Measurements from ENCODE around the gene ACOX2. TPM values are rescaled to one million over a fixed set of nuclear protein-coding genes. Genes with fewer than 3 reads are reported as not detected.

Gene ACOX2
- not detected in 2 replicates for total RNA-seq (2014; rRNA removed; shearing (Covaris generic))
- total RNA-seq (2022), result not detected in 2 replicates
- Bru-seq, nascent RNA, result not detected
- BruChase-seq, experiment 1, labeled RNA remaining after a 6-hour chase, result not detected
- BruChase-seq, experiment 2, labeled RNA remaining after a 2-hour chase, result not detected
- long read RNA-seq, result 0 reads

DNA sequence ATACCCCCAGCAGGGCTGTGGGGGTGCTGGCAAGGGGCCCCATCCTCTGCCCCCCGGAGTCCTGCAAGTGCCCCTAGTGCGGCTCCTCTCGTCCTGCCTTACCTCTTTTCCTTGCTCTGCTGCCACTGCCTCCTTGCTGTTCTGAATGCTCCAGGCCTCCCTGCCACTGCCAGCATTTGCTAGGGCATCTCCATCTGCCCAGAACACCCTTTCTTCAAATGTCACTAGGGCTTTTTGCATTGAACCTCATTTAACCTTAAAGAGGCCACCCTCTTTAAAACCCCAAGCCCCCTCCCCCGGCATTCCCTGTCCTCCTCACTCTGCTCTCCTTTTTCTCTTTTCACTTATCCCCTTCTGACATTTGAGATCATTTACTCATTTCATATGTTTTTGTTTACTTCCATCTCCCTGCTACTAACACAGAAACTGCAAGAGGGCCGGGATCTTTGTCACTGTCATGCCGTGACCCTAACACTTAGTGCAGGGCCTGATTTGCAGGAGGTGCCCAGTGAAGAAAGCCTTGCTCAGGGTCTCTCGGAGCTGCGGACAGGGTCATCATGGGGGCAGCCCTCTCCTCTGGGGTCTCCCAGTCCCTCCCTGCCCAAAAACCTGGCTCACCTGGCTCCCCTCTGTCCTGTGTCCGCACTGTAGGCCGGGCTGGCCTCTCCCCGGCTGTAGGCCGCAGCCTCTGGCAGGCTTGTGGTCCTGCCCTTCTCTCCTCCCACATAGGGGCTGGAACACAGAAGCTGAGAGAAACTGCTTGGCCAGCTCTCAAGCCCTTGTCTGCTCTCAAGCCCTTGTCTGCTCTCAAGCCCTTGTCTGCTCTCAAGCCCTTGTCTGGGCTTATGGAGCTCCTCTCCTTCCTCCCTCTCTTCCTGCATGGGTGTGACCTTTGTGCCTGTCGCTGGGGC, at the start of gene ACOX2:
Gene ACOX2, minus strand, starts transcription at position 690 of the 911 bp plus-strand sequence. CDS start 2,084 bp downstream, outside the sequence.
- intact Hi-C loops (cut with micrococcal nuclease; ENCODE audit: unreplicated experiment), result loop anchor here (10.0 kb wide), 1 partner anchor 112 kb away; no protein-coding TSS in a partner anchor
- Histone ChIP-seq H2AFZ (ENCODE audit: low read length) (no peak within 1 kb of the TSS), H3K9me2 (ENCODE audit: insufficient read depth, low read length) (no peaks in the 10 kb centered on the region), H3K79me2 (ENCODE audit: insufficient read depth, low read depth, low read length) (no peaks in the 10 kb centered on the region), H3K9me3 (ENCODE audit: low read length) (no peaks in the 10 kb centered on the region), H3K4me1 (ENCODE audit: insufficient read depth, low read length, poor library complexity, severe bottlenecking) (peaks cover 5% of the 10 kb centered on the region), H4K20me1 (ENCODE audit: insufficient read depth, low read length) (no peaks in the 10 kb centered on the region), H3K4me3 (ENCODE audit: low read depth, low read length, poor library complexity, severe bottlenecking) (no peak within 1 kb of the TSS), H3K4me2 (ENCODE audit: low read length) (no peak within 1 kb of the TSS), H3K27ac (ENCODE audit: low read depth, low read length, poor library complexity, severe bottlenecking) (no peak within 1 kb of the TSS), H3K36me3 (ENCODE audit: insufficient read depth, low read length) (no peaks in the 10 kb centered on the region)
- no peak for DNase-seq (ENCODE audit: low spot score)
- TF ChIP-seq, protein P1, sequence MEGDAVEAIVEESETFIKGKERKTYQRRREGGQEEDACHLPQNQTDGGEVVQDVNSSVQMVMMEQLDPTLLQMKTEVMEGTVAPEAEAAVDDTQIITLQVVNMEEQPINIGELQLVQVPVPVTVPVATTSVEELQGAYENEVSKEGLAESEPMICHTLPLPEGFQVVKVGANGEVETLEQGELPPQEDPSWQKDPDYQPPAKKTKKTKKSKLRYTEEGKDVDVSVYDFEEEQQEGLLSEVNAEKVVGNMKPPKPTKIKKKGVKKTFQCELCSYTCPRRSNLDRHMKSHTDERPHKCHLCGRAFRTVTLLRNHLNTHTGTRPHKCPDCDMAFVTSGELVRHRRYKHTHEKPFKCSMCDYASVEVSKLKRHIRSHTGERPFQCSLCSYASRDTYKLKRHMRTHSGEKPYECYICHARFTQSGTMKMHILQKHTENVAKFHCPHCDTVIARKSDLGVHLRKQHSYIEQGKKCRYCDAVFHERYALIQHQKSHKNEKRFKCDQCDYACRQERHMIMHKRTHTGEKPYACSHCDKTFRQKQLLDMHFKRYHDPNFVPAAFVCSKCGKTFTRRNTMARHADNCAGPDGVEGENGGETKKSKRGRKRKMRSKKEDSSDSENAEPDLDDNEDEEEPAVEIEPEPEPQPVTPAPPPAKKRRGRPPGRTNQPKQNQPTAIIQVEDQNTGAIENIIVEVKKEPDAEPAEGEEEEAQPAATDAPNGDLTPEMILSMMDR (conservative IDR thresholded peaks at IDR 0.05; ENCODE audit: low read length), result no peak
- TF ChIP-seq EZH2phosphoT487 (IDR thresholded peaks at IDR 0.05; ENCODE audit: borderline replicate concordance, low read depth, low read length), result no peak
- BruUV-seq (replicated peaks), result no TSS peak
- ChIA-PET CTCF (ENCODE audit: unreplicated experiment) (interaction anchor here (1.5 kb wide), 1 partner anchor 30 kb away, joined by 3 read pairs; no protein-coding TSS in a partner anchor), POLR2A (no interaction called here)

DNA sequence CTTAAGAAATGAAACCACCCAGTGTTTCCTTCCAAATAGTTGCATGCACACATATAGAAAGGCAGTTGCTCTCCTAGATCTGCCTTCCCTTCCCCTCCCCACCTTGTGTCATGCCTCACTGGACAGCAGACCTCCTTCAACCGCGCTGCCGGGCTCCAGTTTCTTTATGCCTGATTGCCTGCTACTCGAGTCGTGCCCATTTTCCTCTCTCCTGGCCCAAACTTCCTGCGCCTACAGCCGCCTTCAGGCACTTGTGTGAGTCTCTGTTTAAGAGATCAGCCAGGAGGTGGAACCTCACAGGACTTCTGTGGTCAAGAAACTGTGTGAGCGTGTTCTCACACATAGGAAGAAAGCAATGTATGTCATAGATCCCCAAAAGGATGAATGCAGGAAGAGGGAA, 49.0 kb upstream of the ACOX2 start:
- intact Hi-C loops (cut with micrococcal nuclease; ENCODE audit: unreplicated experiment), result no loop called here

More for the DNA sequence above, 49.0 kb upstream of the ACOX2 start:
- H3K79me2 ChIP-seq (ENCODE audit: insufficient read depth, low read depth, low read length), result no peaks in the 10 kb centered on the region
- H3K4me1 ChIP-seq (ENCODE audit: insufficient read depth, low read length, poor library complexity, severe bottlenecking), result peaks cover 3% of the 10 kb centered on the region
- ChIA-PET POLR2A (no interaction called here), CTCF (ENCODE audit: unreplicated experiment) (no interaction called here)
- H3K4me2 ChIP-seq (ENCODE audit: low read length), result no peak overlapping the region
- H2AFZ ChIP-seq (ENCODE audit: low read length), result no peak overlapping the region
- H3K9me2 ChIP-seq (ENCODE audit: insufficient read depth, low read length), result no peaks in the 10 kb centered on the region
- DNase-seq (ENCODE audit: low spot score), result no peak
- BruUV-seq (replicated peaks), result no TSS peak
- H3K4me3 ChIP-seq (ENCODE audit: low read depth, low read length, poor library complexity, severe bottlenecking), result no peak overlapping the region
- TF ChIP-seq, protein P1 (conservative IDR thresholded peaks at IDR 0.05; ENCODE audit: low read length), result no peak
- no peak for TF ChIP-seq EZH2phosphoT487 (IDR thresholded peaks at IDR 0.05; ENCODE audit: borderline replicate concordance, low read depth, low read length)
- H4K20me1 ChIP-seq (ENCODE audit: insufficient read depth, low read length), result no peaks in the 10 kb centered on the region
- H3K36me3 ChIP-seq (ENCODE audit: insufficient read depth, low read length), result no peaks in the 10 kb centered on the region
- H3K9me3 ChIP-seq (ENCODE audit: low read length), result no peaks in the 10 kb centered on the region
- no peak overlapping the region for H3K27ac ChIP-seq (ENCODE audit: low read depth, low read length, poor library complexity, severe bottlenecking)
